Astrocyte of the spinal cord (primary cell): ENCODE data around the gene EVPL.

ENCODE experiments used
- DNase-seq: peaks from one replicate; pipeline ENCODE4 v3.0.0; 2011; ENCODE audit warnings: low read depth, low spot score
- H3K4me3 ChIP-seq: 2 replicates; pipeline ENCODE4 v1.5.1; 2011; ENCODE audit warnings: low read depth, mild to moderate bottlenecking, low read length, moderate library complexity
- in situ Hi-C: cut with HindIII; loops from 2 replicates; pipeline ENCODE4 v1.10.0; 2017; ENCODE audit warnings: low sequenced_read_pairs
- TF ChIP-seq, protein P1 (sequence below): IDR thresholded peaks from 2 replicates; pipeline ENCODE4 v1.5.1; 2012; ENCODE audit warnings: low read depth, mild to moderate bottlenecking, low read length, inconsistent platforms

Gene EVPL

DNA sequence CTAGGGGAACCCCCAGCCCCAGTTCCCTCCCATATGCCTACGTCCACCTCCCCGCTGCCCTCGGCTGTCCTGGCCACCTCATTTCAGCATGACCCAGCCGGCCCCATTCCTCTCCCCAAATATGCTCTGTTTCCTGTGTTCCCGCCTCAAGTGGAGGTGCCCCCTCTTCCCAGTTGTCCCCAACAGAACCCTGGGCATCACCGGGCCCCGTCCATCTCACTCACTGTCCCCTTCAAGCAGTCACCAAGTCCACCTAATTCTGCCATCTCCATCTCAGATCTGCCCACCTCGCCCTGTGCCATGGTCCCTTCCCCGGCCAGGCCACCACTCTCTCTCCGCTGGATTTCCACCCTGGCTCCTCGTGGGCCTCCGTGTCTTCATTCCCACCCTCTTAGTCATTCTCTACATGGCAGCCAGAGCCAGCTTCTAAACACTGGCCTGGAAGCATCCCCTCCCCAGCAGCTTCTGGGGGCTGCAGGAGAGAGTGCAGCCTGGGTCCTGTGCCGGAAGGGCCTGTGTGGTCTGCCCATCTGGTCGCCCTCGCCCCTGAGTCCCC is 13.7 kb downstream of the EVPL start:
- in situ Hi-C loops: no loop called here
- no peak overlapping the region for H3K4me3 ChIP-seq
- no peak for DNase-seq
- TF ChIP-seq, protein P1, sequence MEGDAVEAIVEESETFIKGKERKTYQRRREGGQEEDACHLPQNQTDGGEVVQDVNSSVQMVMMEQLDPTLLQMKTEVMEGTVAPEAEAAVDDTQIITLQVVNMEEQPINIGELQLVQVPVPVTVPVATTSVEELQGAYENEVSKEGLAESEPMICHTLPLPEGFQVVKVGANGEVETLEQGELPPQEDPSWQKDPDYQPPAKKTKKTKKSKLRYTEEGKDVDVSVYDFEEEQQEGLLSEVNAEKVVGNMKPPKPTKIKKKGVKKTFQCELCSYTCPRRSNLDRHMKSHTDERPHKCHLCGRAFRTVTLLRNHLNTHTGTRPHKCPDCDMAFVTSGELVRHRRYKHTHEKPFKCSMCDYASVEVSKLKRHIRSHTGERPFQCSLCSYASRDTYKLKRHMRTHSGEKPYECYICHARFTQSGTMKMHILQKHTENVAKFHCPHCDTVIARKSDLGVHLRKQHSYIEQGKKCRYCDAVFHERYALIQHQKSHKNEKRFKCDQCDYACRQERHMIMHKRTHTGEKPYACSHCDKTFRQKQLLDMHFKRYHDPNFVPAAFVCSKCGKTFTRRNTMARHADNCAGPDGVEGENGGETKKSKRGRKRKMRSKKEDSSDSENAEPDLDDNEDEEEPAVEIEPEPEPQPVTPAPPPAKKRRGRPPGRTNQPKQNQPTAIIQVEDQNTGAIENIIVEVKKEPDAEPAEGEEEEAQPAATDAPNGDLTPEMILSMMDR: no peak

DNA sequence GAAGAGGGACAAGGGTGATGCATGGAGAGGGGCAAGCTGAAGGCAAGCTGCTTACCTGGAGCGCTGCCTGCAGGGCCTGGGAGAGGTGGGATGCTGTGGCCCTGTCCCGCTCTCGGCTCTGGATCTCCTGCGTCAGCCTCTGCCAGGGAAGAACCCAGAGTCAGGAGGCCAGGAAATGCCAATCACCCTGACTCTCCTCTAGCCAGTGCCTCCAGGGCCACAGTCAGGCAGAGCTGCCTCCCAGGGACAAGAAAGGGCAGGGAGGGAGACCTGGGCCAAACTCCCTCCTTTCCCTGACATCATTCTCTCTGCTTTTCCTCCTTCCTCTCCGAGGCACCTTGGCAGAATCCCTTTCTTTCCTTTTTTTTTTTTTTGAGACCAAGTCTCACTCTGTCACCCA is 15.2 kb downstream of the EVPL start:
- in situ Hi-C loops: no loop called here
- no peak overlapping the region for H3K4me3 ChIP-seq
- TF ChIP-seq, protein P1: no peak
- DNase-seq: no peak

DNA sequence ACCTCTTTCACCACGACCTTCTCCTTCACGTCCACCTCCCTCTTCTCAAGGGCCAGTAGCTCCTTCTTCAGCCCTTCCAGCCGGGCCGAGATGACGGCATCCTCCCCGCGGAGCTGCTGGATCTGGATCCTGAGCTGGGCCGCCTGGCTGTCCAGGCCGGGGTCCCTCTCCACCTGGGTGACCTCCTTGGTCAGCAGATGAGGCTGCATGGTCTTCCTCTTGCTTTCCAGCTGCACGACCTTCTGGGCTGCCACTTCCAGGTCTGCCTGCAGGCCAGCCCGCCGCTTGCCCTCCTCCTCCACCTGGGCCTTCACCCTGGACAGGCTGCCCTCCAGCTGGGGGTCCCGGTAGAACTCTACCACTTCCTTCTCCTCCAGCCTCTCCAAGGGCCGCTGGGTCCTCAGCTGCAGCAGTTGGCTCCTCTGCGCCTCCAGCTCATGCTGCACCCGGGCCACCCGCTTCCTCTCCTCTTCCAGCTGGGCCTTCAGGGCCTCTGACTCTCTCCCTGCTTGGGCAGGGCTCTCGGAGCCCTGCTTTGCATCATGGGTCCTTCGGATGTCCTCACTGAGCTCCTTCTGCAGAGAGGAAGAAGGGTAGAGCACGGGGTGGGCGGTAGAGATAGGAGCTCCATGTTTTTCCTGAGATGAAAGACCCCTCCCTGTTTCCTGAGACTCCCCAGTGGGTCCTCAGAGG is 17.0 kb downstream of the EVPL start:
- in situ Hi-C loops: no loop called here
- no peak overlapping the region for H3K4me3 ChIP-seq
- DNase-seq: no peak
- TF ChIP-seq, protein P1: no peak

DNA sequence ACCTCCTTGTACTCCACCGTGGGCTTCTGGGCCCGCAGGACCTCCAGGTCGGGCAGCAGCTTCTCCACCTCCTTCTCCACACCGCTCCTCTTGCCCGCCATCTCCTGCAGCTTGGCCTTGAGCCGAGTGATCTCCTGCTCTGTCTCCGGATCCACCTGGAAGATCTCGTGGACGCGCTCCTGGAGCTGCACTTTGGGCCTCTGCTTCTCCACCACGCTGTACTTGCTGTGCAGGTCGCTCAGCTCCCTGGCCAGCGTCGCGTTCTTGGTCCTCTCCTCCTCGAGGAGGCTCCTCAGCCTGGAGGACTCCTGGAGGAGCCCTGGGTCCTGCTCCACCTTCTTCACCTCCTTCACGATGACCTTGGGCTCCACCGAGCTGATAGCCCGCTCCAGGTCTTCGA is 17.7 kb downstream of the EVPL start:
- in situ Hi-C loops: no loop called here
- no peak overlapping the region for H3K4me3 ChIP-seq
- no peak for DNase-seq
- TF ChIP-seq, protein P1: no peak

DNA sequence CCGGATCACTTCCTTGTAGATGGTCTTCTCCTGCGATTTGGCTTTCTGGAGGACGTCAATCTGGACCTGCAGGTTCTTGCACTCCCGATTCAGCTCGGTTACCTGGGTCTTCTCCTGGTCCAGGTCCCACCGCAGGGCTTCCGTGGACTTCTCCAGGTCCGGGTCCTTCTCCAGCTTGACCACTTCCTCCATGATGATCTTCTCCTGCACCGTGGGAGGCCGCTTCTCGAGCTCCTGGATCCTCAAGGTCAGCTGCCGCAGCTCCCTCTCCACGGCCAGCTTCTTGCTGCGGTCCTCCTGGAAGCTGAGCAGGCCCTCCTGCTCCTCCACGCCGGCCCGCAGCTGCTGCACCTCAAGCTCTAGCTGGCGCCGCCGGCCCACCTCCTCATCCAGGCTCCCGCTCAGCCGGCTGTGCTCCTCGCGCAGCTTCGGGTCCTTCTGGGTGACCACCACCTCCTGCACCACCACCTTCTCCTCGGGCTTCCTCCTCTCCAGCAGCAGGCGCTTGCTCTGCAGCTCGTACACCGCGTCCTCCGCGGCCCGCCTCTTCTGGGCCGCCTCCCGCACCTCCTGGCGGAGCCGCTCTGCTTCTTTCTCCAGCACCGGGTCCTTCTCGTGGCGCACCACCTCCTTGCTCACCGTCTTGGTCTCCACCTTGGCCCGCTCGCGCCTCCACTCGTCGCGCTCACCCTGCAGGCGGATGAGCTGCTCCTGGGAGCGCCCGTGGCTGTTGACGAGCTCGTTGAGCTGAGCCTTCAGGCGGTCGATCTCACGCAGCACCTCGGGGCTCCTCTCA is 18.3 kb downstream of the EVPL start:
- DNase-seq: no peak
- TF ChIP-seq, protein P1: no peak
- H3K4me3 ChIP-seq: no peak overlapping the region
- in situ Hi-C loops: no loop called here

DNA sequence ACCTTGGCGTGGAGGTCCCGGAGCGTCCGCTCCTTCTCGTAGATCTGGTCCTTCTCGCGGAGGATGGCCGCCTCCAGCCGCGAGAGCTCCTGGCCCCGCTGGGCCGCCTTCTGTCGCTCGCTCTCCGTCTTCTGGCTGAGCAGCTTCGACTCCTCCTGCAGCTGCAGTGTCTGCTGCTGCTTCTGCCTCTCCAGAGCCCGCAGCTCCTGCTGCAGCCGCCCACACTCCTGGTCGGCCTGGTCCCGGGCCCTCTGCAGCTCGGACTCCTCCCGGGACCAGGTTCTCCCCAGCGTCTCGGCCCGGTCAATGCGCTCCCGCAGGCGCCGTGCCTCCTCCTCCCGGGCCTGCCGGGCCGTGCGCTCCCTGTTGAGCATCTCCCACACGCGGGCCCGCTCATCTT is 18.9 kb downstream of the EVPL start:
- no peak for DNase-seq
- in situ Hi-C loops: no loop called here

More for the DNA sequence above, 18.9 kb downstream of the EVPL start:
- H3K4me3 ChIP-seq: no peak overlapping the region
- TF ChIP-seq, protein P1: no peak
